NCI-H1092 treated with DMSO at 0.1 percent for 48 hours (cell line): ENCODE data around the gene PEF1.
"Not testable (repeated sequence)": the region's sequence is repeated elsewhere in the genome, so short reads cannot be mapped to it uniquely, and the experiment has no call there.

Experiments used
- DNase-seq: peaks from one replicate; lab custom pipeline; 2025; lab: John Stamatoyannopoulos, UW

Gene PEF1

GRCh38 chr1:31609514-31610118 lies 35.1 kb downstream of the PEF1 start:
- DNase-seq = no peak

DNA sequence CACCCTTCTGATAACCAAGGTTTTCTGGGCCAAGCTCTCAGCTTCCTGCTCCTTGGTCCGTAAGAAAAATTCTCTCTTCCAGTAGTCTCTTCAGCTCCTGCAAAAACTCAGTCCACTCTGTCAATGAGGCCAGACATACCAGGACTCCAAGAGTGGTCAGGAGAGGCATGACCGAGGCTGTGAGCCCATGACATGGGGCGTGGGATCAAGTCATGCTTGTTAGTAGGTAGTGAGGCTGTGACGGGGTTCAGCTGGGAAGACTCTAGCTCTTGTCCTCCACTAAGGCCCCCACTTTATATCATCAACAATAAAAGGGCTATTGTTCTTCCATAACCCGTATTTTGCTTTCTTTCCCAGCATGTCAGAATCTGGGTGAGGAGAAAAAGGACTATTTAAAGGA lies 37.3 kb downstream of the PEF1 start:
- no peak for DNase-seq

DNA sequence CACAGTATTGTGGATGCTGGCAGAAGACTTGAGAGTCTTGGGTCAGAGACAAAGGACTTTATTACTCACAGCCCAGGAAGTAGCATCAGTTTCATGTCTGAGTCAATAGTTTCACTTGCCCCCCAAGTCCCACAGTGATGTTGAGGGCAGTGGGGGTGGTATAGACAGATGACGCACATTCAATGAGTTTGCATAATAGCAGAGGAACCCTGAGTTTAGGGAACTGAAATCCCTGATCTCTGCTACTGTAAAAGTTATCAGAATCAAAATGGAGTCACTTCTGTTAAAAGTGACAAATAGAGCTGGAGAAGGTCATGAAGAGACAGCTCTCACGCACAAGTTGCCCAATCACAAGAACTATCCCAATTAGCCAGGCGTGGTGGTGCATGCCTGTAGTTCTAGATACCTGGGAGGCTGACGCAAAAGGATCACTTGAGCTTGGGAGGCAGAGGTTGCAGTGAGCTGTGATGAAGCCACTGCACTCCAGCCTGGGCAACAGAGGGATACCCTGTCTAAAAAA lies 38.7 kb downstream of the PEF1 start:
- DNase-seq = no peak

DNA sequence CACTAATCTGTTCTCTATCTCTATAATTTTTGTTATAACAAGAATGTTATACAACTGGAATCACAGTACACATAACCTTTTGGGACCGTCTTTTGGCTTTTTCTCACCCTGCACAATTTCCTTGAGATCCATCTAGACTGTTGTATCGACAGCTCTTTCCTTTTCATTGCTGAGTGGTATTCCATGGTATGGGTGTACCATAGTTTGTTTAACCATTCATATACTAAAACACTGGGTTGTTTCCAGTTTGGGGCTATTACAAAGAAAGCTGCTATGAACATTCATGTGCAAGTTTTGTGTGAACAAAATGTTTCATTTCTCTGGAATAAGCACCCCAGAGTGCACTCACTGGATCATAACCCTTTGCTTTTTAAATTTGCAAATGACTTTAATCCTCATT lies 42.6 kb downstream of the PEF1 start:
- DNase-seq = no peak

- no peak for DNase-seq
These were observed 44.0 kb downstream of the PEF1 start for GRCh38 chr1:31600641-31601040.

DNA sequence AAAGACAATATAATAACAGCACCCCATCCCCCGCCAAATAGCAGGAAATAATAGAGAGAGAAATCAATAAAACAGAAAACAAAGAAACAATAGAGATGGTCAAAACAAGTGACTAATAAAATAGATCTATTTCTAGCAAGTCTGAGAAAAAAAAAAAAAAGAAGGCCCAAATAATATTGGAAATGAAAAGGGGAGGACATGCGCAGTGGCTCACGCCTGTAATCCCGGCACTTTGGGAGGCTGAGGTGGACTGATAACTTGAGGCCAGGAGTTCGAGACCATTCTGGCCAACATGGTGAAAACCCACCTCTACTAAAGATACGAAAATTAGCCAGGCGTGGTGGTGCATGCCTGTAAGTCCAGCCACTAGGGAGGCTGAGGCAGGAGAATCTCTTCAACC lies 45.7 kb downstream of the PEF1 start:
- no peak for DNase-seq

- DNase-seq = no peak
These were observed 48.0 kb downstream of the PEF1 start for GRCh38 chr1:31596737-31597097.

DNA sequence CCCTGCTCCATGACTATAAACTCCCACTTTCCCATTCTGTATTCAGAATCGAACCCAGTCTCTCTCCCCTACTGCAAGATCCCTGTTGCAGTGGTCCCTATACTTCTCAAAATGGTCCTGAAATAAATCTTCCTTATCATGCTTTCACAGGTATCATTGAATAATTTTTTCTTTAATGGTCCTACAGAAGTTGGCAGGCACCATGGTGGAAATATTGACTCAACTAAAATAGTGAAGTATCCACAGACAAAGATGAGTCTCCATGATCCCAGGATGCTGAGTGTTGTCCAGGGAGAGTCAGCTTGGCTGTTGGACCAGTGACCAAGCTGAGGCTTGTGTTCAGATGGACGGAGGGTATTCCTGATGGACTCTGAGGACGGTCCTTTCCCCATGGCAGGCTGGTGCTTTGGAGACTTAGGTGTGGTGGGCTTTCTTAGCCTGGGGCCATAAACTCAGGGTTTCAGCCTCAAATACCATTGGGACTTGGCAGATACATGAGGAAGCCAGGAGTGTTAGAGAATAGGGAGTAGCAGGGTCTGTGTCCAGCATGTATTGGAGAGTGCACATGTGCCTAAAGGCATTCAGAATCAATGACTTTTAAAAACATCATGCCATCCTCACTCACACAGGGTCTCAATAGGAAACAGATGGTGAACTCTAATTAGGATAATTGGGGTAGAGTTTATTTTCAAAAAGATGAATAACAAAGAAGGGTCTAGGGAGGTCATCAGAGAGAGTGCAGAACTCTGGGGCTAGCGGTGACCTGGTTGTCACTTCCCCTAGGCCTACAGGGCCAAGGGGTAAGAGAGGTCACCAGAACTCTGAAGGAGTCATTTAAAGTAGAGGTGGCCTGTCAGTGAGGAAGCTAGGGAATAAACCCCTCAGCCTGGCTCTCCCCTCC lies 48.6 kb downstream of the PEF1 start:
- DNase-seq = no peak

DNA sequence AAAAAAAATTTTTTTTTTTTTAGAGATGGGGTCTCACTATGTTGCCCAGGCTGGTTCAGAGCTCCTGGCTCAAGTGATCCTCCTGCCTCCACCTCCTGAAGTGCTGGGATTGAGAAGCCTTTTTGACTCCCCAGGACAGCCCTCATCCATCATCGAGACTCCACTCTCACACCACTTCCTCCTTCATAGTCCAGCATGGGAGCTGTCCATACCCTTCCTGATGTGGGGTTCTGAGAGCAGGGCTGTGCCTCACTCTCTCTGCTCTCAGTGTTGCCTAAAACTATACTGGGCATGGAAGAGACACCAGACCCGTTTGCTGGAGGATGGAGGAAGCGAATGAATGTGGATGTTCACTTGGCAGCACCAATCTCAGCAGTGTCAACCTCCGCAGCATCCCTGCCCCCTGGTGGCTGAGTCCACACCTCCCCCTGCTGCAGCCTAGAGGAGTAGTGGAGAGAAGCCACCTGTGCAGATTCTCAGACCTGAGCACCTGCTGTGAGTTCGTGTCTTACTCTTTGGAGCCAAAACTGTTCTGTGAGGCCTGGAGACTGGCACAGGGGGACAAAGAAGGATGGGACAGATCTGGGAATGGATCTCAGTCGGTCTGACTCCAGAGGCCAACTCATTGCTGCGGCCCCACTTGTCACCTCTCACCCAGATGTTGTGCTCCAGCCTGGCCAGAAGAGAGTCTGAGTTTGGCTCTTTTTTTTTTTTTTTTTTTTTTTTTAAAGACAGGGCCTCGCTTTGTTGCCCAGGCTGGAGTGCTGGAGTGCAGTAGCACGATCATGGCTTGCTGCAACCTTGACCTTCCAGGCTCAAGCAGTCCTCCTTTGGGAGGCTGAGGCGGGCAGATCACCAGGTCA lies 50.7 kb downstream of the PEF1 start:
- peak; percentile 48 for DNase-seq

DNA sequence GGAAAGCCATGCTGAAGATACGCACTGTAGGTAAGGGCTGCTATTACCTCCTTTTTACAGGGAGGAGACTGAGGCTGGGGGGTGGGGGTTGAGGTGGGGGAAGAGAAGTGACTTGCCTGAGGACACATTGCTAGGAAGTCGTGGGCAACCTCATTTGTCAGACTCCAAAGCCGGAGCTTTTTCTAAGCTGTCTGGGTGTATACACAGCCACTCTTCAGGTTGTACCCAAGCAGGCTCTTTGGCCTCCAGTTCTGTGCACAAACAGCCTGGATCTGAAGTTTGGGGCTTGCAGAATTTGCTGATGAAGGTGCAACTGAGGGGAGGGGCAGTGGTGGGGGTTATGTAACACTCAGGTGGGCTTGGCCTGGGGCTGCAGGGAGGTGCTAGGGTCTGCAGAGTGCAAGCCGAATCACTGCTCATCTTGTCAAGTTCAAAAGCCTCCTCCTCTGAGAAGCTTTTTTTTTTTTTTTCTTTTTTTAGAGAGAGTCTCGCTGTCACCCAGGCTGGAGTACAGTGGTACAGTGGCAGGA lies 51.5 kb downstream of the PEF1 start:
- DNase-seq = no peak

DNA sequence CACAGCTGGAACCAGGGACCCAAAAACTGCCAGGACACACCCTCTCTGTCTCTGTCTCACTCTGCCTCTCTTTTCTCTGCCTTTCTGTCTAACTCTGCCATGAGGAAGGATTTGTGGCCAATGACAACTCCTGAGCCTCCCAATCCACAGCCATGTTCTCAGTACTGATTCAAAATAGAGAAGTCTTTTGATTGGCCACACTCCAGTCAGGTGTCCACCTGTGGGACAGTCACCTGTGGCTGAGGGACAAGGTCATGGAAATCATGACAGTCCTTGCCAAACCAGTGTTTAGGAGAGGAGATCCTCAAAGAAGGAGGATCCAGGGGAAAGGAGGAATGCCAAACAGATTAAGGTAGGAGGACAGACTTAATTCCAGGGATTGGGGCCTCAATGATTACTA lies 52.5 kb downstream of the PEF1 start:
- DNase-seq = no peak

- DNase-seq = no peak
These were observed 53.1 kb downstream of the PEF1 start for GRCh38 chr1:31591425-31592093.

DNA sequence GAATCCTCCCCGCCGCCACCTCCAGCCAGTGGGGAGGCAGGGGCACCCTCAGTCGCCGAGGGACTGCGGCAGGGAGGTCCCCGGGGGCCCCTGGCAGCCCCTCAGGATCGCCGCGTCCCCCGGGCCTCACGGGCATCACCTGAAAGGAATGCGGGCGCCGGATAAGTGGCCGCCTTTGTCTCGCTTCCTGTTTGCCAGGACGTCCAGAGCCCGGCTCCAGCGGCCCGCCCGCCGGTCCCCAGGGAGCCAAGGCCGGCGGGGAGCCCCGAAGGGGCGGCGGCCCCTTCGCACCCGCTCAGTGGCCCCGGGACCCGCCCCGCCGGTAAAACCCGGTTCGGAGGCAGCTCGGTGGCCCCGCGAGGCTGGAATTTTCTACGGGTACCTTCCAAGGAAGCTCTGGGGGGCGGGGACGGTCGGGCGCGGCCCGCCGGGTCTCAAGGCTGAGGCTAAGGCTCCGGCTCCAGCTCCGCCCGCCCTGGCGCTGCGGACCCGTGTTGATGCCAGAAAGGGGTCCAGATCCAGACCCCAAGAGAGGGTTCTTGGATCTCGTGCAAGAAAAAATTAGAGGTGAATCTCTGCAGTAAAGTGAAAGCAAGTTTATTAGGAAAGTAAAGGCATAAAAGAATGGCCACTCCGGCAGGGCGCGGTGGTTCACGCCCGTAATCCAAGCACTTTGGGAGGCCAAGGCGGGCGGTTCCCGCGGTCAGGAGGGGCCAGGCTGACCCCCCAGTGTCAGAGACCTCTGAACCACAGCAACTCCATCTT lies 55.7 kb downstream of the PEF1 start:
- no peak for DNase-seq

GRCh38 chr1:31587720-31588423 lies 56.8 kb downstream of the PEF1 start:
- peak; percentile 44 for DNase-seq

DNA sequence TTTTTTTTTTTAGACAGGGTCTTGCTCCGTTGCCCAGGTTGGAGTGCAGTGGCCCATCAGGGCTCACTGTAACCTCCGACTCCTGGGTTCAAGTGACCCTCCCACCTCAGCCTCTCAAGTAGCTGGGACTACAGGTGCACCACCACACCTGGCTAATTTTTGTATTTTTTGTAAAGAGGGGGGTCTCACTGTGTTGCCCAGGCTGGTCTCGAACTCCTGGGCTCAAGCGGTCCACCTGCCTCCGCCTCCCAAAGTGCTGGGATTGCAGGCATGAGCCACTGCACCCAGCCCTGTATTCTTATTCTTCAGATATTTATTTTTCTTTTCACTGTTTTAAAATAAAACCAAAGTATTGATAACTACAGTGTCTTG lies 57.4 kb downstream of the PEF1 start:
- not testable (repeated sequence) for DNase-seq

GRCh38 chr1:31586376-31587327 lies 58.0 kb downstream of the PEF1 start:
- DNase-seq = no peak

DNA sequence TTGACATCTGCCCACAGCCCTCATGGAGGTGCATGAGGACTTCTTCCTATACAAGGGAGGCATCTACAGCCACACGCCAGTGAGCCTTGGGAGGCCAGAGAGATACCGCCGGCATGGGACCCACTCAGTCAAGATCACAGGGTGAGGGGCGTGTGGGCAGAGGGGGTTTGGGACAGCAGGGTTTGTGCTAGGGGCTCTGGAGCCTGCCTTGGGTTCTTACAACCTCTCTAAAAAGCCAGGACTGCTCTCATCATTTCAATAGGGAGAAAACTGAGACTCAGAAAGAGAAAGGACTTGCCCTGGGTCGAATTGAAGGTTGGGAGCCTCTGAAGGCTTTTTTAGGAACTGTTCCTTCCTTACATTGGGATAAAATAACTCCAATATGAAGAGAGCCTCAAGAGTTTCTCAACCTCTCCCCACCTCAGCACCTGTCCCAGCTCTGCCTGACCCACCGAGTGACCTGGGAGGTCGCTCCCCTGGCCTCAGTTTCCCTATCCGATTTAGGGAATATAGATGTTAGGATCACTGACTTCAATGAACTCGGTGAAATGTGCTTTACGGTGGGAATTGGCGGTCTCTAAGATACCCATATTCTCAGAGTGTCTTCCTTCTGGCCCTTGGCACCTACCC lies 58.8 kb downstream of the PEF1 start:
- DNase-seq = no peak

DNA sequence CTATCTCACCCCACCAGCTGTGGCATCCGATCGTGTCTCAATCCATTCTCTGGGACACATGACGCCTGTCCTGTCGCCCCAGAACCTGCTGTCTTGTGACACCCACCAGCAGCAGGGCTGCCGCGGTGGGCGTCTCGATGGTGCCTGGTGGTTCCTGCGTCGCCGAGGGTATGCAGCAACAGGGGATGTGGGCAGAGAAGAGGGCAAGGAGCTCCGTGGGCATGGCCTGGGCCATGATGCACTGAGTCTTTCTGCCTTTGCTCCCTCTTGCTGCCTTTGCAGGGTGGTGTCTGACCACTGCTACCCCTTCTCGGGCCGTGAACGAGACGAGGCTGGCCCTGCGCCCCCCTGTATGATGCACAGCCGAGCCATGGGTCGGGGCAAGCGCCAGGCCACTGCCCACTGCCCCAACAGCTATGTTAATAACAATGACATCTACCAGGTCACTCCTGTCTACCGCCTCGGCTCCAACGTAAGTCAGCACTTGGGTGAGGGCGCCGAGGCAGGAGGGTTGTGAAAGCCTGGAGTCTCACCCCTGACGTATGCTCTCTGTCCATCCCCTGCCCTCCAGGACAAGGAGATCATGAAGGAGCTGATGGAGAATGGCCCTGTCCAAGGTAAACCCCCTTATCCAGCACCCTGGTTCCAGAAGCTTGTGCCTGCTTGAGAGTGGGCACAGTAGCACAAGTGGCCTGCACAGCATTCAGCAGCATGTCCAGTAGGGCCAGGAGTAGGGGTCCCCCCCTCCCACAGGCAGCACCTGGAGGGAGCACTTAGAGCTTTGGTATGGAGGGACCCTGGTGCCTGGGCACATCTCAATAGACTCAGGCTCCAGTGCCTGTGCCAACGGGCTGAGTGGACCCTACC lies 59.6 kb downstream of the PEF1 start:
- no peak for DNase-seq
